ENCODE data around the gene C2CD2. TPM values are rescaled to one million over a fixed set of nuclear protein-coding genes. Genes with fewer than 3 reads are reported as not detected.

C2CD2 gene
- total RNA-seq, 2 experiments from 2014 or later = 6.2 to 7.1 TPM

GRCh38 chr21:41992576-41992975, 38.8 kb upstream of the C2CD2 start:
- ATAC-seq = no peak
- Mint-ChIP-seq H3K27me3 (no peaks in the 10 kb centered on the region), H3K9me3 (peaks cover 14% of the 10 kb centered on the region), H3K4me3 (no peak overlapping the region), H3K4me1 (ENCODE audit: low read depth) (peaks cover 6% of the 10 kb centered on the region), H3K36me3 (ENCODE audit: low read depth) (peaks cover 59% of the 10 kb centered on the region), H3K27ac (no peak overlapping the region)
- TF ChIP-seq CTCF (IDR thresholded peaks at IDR 0.05) = no peak
- no peak for DNase-seq
- CTCF ChIA-PET = no interaction called here
- intact Hi-C loops (cut with micrococcal nuclease) = no loop called here
- POLR2A ChIA-PET = interaction anchor here (1.1 kb wide), 2 partner anchors 13 to 113 kb away, joined by 3 read pairs; no protein-coding TSS in a partner anchor

- ATAC-seq (no peak), DNase-seq (no peak)
- H3K4me3 Mint-ChIP-seq = no peak overlapping the region
- POLR2A ChIA-PET = interaction anchor here (1.1 kb wide), 1 partner anchor 112 kb away, joined by 3 read pairs; no protein-coding TSS in a partner anchor
- CTCF ChIA-PET = no interaction called here
- no peak for TF ChIP-seq CTCF (IDR thresholded peaks at IDR 0.05)
- H3K9me3 Mint-ChIP-seq = peaks cover 14% of the 10 kb centered on the region
- intact Hi-C loops (cut with micrococcal nuclease) = no loop called here
- no peaks in the 10 kb centered on the region for H3K27me3 Mint-ChIP-seq
- H3K4me1 Mint-ChIP-seq (ENCODE audit: low read depth) = peaks cover 6% of the 10 kb centered on the region
- peaks cover 52% of the 10 kb centered on the region for H3K36me3 Mint-ChIP-seq (ENCODE audit: low read depth)
- H3K27ac Mint-ChIP-seq = no peak overlapping the region
Observed at GRCh38 chr21:41991659-41992058, 37.8 kb upstream of the C2CD2 start.

GRCh38 chr21:41989698-41990097, 35.9 kb upstream of the C2CD2 start:
- no peak for ATAC-seq
- intact Hi-C loops (cut with micrococcal nuclease) = no loop called here
- H3K4me3 Mint-ChIP-seq = no peak overlapping the region
- no peaks in the 10 kb centered on the region for H3K27me3 Mint-ChIP-seq
- no peaks in the 10 kb centered on the region for H3K9me3 Mint-ChIP-seq
- ChIA-PET CTCF (no interaction called here), POLR2A (interaction anchor here (0.6 kb wide), 1 partner anchor 146 kb away, joined by 3 read pairs; no protein-coding TSS in a partner anchor)
- no peaks in the 10 kb centered on the region for H3K4me1 Mint-ChIP-seq (ENCODE audit: low read depth)
- no peak overlapping the region for H3K27ac Mint-ChIP-seq
- no peak for TF ChIP-seq CTCF (IDR thresholded peaks at IDR 0.05)
- peaks cover 33% of the 10 kb centered on the region for H3K36me3 Mint-ChIP-seq (ENCODE audit: low read depth)
- no peak for DNase-seq

- H3K27me3 Mint-ChIP-seq = no peaks in the 10 kb centered on the region
- H3K9me3 Mint-ChIP-seq = peaks cover 3% of the 10 kb centered on the region
- intact Hi-C loops (cut with micrococcal nuclease) = no loop called here
- peaks cover 12% of the 10 kb centered on the region for H3K36me3 Mint-ChIP-seq (ENCODE audit: low read depth)
- no peak overlapping the region for H3K27ac Mint-ChIP-seq
- ATAC-seq (no peak), DNase-seq (no peak)
- ChIA-PET POLR2A (no interaction called here), CTCF (no interaction called here)
- TF ChIP-seq CTCF (IDR thresholded peaks at IDR 0.05) = no peak
- H3K4me1 Mint-ChIP-seq (ENCODE audit: low read depth) = no peaks in the 10 kb centered on the region
- no peak overlapping the region for H3K4me3 Mint-ChIP-seq
Observed at GRCh38 chr21:41987310-41987709, 33.5 kb upstream of the C2CD2 start.

- Mint-ChIP-seq H3K27ac (no peak overlapping the region), H3K27me3 (no peaks in the 10 kb centered on the region), H3K9me3 (peaks cover 3% of the 10 kb centered on the region), H3K36me3 (ENCODE audit: low read depth) (peaks cover 4% of the 10 kb centered on the region), H3K4me3 (no peak overlapping the region), H3K4me1 (ENCODE audit: low read depth) (no peaks in the 10 kb centered on the region)
- DNase-seq (no peak), ATAC-seq (no peak)
- POLR2A ChIA-PET = no interaction called here
- CTCF ChIA-PET = no interaction called here
- intact Hi-C loops (cut with micrococcal nuclease) = no loop called here
- TF ChIP-seq CTCF (IDR thresholded peaks at IDR 0.05) = no peak
Observed at GRCh38 chr21:41985662-41986416, 32.0 kb upstream of the C2CD2 start.
